HCT116 (cell line): ENCODE measurements around the gene TENM4.

Source experiments
- EZH2 ChIP-seq: fragments of 200-600 bp; sonication (generic); IDR thresholded peaks from 2 replicates; pipeline ENCODE4 v1.6.1; 2017; ENCODE audit warnings: antibody characterized with exemption, mixed run types
- EZH2phosphoT487 ChIP-seq: fragments of 200-600 bp; IDR thresholded peaks from 2 replicates; pipeline ENCODE4 v1.6.1; 2018; ENCODE audit warnings: antibody characterized with exemption, borderline replicate concordance
- JUND ChIP-seq: IDR thresholded peaks from 2 replicates; pipeline ENCODE4 v1.6.1; 2012
- POLR2A ChIP-seq: IDR thresholded peaks from 2 replicates; pipeline ENCODE4 v1.7.0; 2011; ENCODE audit warnings: borderline replicate concordance; ENCODE audit not compliant: insufficient read depth, insufficient read length; ENCODE audit errors: extremely low read depth
- POLR2AphosphoS5 ChIP-seq: IDR thresholded peaks from 2 replicates; pipeline ENCODE4 v1.6.1; 2011; ENCODE audit warnings: mild to moderate bottlenecking, low read depth, low read length, moderate library complexity
- RAD21 ChIP-seq: IDR thresholded peaks from 2 replicates; pipeline ENCODE4 v1.6.1; 2012; ENCODE audit warnings: low read depth, mild to moderate bottlenecking
- SIN3A ChIP-seq: IDR thresholded peaks from 2 replicates; pipeline ENCODE4 v1.6.1; 2012; ENCODE audit warnings: low read depth
- SP1 ChIP-seq: IDR thresholded peaks from 2 replicates; pipeline ENCODE4 v1.6.1; 2012; ENCODE audit warnings: low read depth
- SRF ChIP-seq: IDR thresholded peaks from 2 replicates; pipeline ENCODE4 v1.6.1; 2012; ENCODE audit warnings: low read depth
- YY1 ChIP-seq: IDR thresholded peaks from 2 replicates; pipeline ENCODE4 v1.6.1; 2011; ENCODE audit warnings: low read length, low read depth, moderate library complexity, mild to moderate bottlenecking; ENCODE audit not compliant: insufficient replicate concordance; ENCODE audit errors: extremely low read depth
- TF ChIP-seq, protein P1 (sequence below), 3 experiments: fragments of 200-600 bp in 1 of 3; sonication (generic) in 1 of 3; IDR thresholded peaks in 2 of 3; conservative IDR thresholded peaks in 1 of 3; 2 replicates each; pipeline ENCODE4 v1.5.1; 2012 to 2017; ENCODE audit warnings: low read depth in 2 of 3, low read length in 2 of 3, antibody characterized with exemption in 1 of 3, borderline replicate concordance in 1 of 3, control low read depth in 1 of 3, mild to moderate bottlenecking in 1 of 3, mixed read lengths in 1 of 3, mixed run types in 1 of 3, moderate library complexity in 1 of 3; ENCODE audit not compliant: insufficient read depth in 1 of 3
- TF ChIP-seq, protein P2 (sequence below): IDR thresholded peaks from 2 replicates; pipeline ENCODE4 v1.6.1; 2012; ENCODE audit warnings: low read depth
- TF ChIP-seq, protein P3 (sequence below): IDR thresholded peaks from 2 replicates; pipeline ENCODE4 v1.6.1; 2011; ENCODE audit warnings: mild to moderate bottlenecking, low read length, moderate library complexity; ENCODE audit not compliant: insufficient replicate concordance; ENCODE audit errors: extremely low read depth
- TF ChIP-seq, protein P4 (sequence below): IDR thresholded peaks from 2 replicates; pipeline ENCODE4 v1.6.1; 2012

DNA sequence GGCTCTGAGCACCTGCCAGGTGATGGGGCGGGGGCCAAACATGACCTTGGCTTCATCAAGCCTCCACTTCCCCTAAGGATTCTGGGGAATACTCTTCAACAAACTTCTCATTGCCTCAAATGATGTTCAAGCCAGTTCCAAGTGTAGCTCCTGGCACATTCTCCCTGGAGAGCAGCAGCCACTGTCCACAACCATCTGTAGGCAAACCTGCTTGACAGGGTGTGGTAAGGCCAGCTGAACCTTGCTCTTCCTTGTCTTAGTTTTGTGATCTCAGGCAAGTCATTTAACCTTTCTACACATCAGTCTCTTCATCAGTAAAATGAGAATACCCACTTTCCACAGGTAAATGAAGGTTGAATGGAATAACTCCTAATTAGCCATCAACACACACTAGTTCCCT, 323.3 kb downstream of the TENM4 start:
- TF ChIP-seq, protein P1, sequence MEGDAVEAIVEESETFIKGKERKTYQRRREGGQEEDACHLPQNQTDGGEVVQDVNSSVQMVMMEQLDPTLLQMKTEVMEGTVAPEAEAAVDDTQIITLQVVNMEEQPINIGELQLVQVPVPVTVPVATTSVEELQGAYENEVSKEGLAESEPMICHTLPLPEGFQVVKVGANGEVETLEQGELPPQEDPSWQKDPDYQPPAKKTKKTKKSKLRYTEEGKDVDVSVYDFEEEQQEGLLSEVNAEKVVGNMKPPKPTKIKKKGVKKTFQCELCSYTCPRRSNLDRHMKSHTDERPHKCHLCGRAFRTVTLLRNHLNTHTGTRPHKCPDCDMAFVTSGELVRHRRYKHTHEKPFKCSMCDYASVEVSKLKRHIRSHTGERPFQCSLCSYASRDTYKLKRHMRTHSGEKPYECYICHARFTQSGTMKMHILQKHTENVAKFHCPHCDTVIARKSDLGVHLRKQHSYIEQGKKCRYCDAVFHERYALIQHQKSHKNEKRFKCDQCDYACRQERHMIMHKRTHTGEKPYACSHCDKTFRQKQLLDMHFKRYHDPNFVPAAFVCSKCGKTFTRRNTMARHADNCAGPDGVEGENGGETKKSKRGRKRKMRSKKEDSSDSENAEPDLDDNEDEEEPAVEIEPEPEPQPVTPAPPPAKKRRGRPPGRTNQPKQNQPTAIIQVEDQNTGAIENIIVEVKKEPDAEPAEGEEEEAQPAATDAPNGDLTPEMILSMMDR (IDR thresholded peaks at IDR 0.05 in 2 of 3, conservative IDR thresholded peaks at IDR 0.05 in 1 of 3; ENCODE audit: borderline replicate concordance in 1 of 3, insufficient read depth in 1 of 3, low read depth in 2 of 3, low read length in 2 of 3), result no peak
- no peak for TF ChIP-seq EZH2phosphoT487
- TF ChIP-seq, protein P2, sequence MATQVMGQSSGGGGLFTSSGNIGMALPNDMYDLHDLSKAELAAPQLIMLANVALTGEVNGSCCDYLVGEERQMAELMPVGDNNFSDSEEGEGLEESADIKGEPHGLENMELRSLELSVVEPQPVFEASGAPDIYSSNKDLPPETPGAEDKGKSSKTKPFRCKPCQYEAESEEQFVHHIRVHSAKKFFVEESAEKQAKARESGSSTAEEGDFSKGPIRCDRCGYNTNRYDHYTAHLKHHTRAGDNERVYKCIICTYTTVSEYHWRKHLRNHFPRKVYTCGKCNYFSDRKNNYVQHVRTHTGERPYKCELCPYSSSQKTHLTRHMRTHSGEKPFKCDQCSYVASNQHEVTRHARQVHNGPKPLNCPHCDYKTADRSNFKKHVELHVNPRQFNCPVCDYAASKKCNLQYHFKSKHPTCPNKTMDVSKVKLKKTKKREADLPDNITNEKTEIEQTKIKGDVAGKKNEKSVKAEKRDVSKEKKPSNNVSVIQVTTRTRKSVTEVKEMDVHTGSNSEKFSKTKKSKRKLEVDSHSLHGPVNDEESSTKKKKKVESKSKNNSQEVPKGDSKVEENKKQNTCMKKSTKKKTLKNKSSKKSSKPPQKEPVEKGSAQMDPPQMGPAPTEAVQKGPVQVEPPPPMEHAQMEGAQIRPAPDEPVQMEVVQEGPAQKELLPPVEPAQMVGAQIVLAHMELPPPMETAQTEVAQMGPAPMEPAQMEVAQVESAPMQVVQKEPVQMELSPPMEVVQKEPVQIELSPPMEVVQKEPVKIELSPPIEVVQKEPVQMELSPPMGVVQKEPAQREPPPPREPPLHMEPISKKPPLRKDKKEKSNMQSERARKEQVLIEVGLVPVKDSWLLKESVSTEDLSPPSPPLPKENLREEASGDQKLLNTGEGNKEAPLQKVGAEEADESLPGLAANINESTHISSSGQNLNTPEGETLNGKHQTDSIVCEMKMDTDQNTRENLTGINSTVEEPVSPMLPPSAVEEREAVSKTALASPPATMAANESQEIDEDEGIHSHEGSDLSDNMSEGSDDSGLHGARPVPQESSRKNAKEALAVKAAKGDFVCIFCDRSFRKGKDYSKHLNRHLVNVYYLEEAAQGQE, result no peak
- TF ChIP-seq POLR2A, result no peak
- TF ChIP-seq RAD21, result no peak
- TF ChIP-seq SIN3A, result no peak
- TF ChIP-seq, protein P3, sequence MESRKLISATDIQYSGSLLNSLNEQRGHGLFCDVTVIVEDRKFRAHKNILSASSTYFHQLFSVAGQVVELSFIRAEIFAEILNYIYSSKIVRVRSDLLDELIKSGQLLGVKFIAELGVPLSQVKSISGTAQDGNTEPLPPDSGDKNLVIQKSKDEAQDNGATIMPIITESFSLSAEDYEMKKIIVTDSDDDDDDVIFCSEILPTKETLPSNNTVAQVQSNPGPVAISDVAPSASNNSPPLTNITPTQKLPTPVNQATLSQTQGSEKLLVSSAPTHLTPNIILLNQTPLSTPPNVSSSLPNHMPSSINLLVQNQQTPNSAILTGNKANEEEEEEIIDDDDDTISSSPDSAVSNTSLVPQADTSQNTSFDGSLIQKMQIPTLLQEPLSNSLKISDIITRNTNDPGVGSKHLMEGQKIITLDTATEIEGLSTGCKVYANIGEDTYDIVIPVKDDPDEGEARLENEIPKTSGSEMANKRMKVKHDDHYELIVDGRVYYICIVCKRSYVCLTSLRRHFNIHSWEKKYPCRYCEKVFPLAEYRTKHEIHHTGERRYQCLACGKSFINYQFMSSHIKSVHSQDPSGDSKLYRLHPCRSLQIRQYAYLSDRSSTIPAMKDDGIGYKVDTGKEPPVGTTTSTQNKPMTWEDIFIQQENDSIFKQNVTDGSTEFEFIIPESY, result no peak
- TF ChIP-seq POLR2AphosphoS5, result no peak
- TF ChIP-seq JUND, result no peak
- TF ChIP-seq YY1, result no peak
- TF ChIP-seq SP1, result no peak
- no peak for TF ChIP-seq EZH2
- TF ChIP-seq, protein P4, sequence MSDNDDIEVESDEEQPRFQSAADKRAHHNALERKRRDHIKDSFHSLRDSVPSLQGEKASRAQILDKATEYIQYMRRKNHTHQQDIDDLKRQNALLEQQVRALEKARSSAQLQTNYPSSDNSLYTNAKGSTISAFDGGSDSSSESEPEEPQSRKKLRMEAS, result no peak
- no peak for TF ChIP-seq SRF
